GM12878 (cell line): ENCODE measurements around the gene LNX2. TPM values are rescaled to one million over a fixed set of nuclear protein-coding genes. Genes with fewer than 3 reads are reported as not detected.

Experiments
- ATAC-seq: fragments of 200-7000 bp; cut with Tn5 transposase; 3 replicates; pipeline ENCODE4 v1.9.1; 2020; ENCODE audit warnings: mild to moderate bottlenecking, moderate library complexity
- BruUV-seq: library from RNA; stranded (reverse); fragments of 400-500 nt; replicated peaks from 2 replicates; lab custom pipeline; 2021; lab: Mats Ljungman, UMichigan
- CTCF ChIA-PET: fragments of 300-600 bp; sonication (Branson Sonifier 250); formaldehyde crosslinking; extraction: SDS; loops from one replicate; lab custom pipeline; 2021; ENCODE audit warnings: inconsistent platforms; lab: Yijun Ruan, JAX
- POLR2A ChIA-PET: fragments of 350-600 bp; formaldehyde crosslinking; extraction: SDS; loops from one replicate; lab custom pipeline; 2021; ENCODE audit warnings: inconsistent platforms; lab: Charles Lee
- RAD21 ChIA-PET: fragments of 300-600 bp; sonication (Branson Sonifier 250); formaldehyde crosslinking; loops from one replicate; lab custom pipeline; 2023; ENCODE audit warnings: antibody characterized with exemption; ENCODE audit not compliant: unreplicated experiment; lab: Charles Lee
- SMC1A ChIA-PET: fragments of 300-600 bp; sonication (Branson Sonifier 250); formaldehyde crosslinking; loops from one replicate; lab custom pipeline; 2023; ENCODE audit not compliant: unreplicated experiment, uncharacterized antibody; lab: Charles Lee
- DNase-seq: peaks from one replicate; pipeline ENCODE4 v3.0.0-alpha.2; 2011; ENCODE audit warnings: low read depth, low spot score
- FAIRE-seq: peaks from 3 replicates; lab custom pipeline; 2011; peaks lifted over from hg19 to GRCh38; lab: Jason Lieb, UNC
- H2AFZ ChIP-seq: 2 replicates; pipeline ENCODE4 v1.6.0; 2011; ENCODE audit warnings: low read depth, low read length, control low read depth; ENCODE audit not compliant: control insufficient read depth
- H3K27ac ChIP-seq: 2 replicates; pipeline ENCODE4 v1.5.1; 2011; ENCODE audit warnings: control low read depth; ENCODE audit not compliant: control insufficient read depth, insufficient read depth
- H3K27me3 ChIP-seq, 2 experiments: replicated peaks in 1 of 2; 2 replicates each; pipeline versions ENCODE4 v1.6.0 to v1.6.1; 2011; ENCODE audit warnings: low read length in 1 of 2; ENCODE audit not compliant: control insufficient read depth in 2 of 2, insufficient read depth in 2 of 2
- H3K36me3 ChIP-seq, 2 experiments: 2 replicates each; pipeline ENCODE4 v1.5.1; 2011; ENCODE audit warnings: low read length in 1 of 2; ENCODE audit not compliant: control insufficient read depth in 2 of 2, insufficient read depth in 2 of 2
- H3K4me1 ChIP-seq: 2 replicates; pipeline ENCODE4 v1.6.1; 2011; ENCODE audit warnings: mild to moderate bottlenecking, low read length, moderate library complexity, mixed read lengths; ENCODE audit not compliant: control insufficient read depth, insufficient read depth
- H3K4me2 ChIP-seq: 2 replicates; pipeline ENCODE4 v1.6.0; 2011; ENCODE audit warnings: control low read depth; ENCODE audit not compliant: control insufficient read depth, insufficient read depth
- H3K4me3 ChIP-seq: fragments of 200-600 bp; sonication (generic); 2 replicates; pipeline ENCODE4 v1.5.1; 2016
- H3K79me2 ChIP-seq: 2 replicates; pipeline ENCODE4 v1.6.0; 2011; ENCODE audit warnings: low read length; ENCODE audit not compliant: control insufficient read depth, insufficient read depth
- H3K9ac ChIP-seq: 2 replicates; pipeline ENCODE4 v1.8.0; 2011; ENCODE audit warnings: low read length, control low read depth, mixed read lengths; ENCODE audit not compliant: control insufficient read depth, insufficient read depth
- H3K9me3 ChIP-seq: replicated peaks from 3 replicates; pipeline ENCODE4 v1.5.1; 2011; ENCODE audit warnings: mild to moderate bottlenecking, low read length; ENCODE audit not compliant: control insufficient read depth, insufficient read depth
- H4K20me1 ChIP-seq: 2 replicates; pipeline ENCODE4 v1.6.0; 2011; ENCODE audit not compliant: control insufficient read depth, insufficient read depth
- E2F8 ChIP-seq: fragments of 450-650 bp; IDR thresholded peaks from 2 replicates; pipeline ENCODE4 v1.6.1; 2018; ENCODE audit warnings: mild to moderate bottlenecking, low read depth, moderate library complexity; ENCODE audit not compliant: partially characterized antibody
- RAD51 ChIP-seq: fragments of 450-650 bp; IDR thresholded peaks from 2 replicates; pipeline ENCODE4 v1.6.1; 2016; ENCODE audit warnings: moderate library complexity, mild to moderate bottlenecking, inconsistent platforms
- SKIL ChIP-seq: fragments of 450-650 bp; IDR thresholded peaks from 2 replicates; pipeline ENCODE4 v1.6.1; 2017; ENCODE audit warnings: mild to moderate bottlenecking, low read depth, inconsistent platforms; ENCODE audit not compliant: poor library complexity, severe bottlenecking
- ZBTB4 ChIP-seq: fragments of 450-650 bp; formaldehyde crosslinking; IDR thresholded peaks from 2 replicates; pipeline ENCODE4 v1.4.0; 2022; ENCODE audit warnings: mild to moderate bottlenecking, moderate library complexity
- ZBTB40 ChIP-seq: fragments of 450-650 bp; IDR thresholded peaks from 2 replicates; pipeline ENCODE4 v1.6.1; 2016; ENCODE audit warnings: mild to moderate bottlenecking, moderate library complexity, borderline replicate concordance
- WGBS: methylation state at CpG from one replicate; pipeline ENCODE4 v1.1.6; 2016; ENCODE audit warnings: low lambda C conversion rate; ENCODE audit not compliant: insufficient replicate concordance, insufficient coverage; ENCODE audit errors: missing lambda C conversion rate; 5-methylcytosine and 5-hydroxymethylcytosine counted together
- in situ Hi-C: fragments of 300-500 bp; cut with MboI; formaldehyde crosslinking; loops from 9 replicates; pipeline ENCODE4 v1.14.3; 2018; ENCODE audit warnings: mixed read lengths
- intact Hi-C: fragments of 100-400 bp; cut with micrococcal nuclease; formaldehyde crosslinking; loops from one replicate; pipeline ENCODE4 v1.14.2; 2022; ENCODE audit not compliant: unreplicated experiment
- polyA plus RNA-seq, 11 experiments: library from polyadenylated mRNA; depleted of rRNA in 4 of 11; unstranded in 6 of 11; stranded (reverse) in 5 of 11; fragments of >200 nt; fragmentation: Nextera tagmentation in 4 of 11; fragmentation: Illumina TruSeq in 1 of 11; extraction: Ambion mirVana in 4 of 11; extraction: Trizol in 1 of 11; gene quantifications; 1 replicate in 1 of 11; 2 replicates in 10 of 11; pipeline versions ENCODE4 v1.2.1 to v1.2.3, GENCODE V29; 2011 to 2016; ENCODE audit warnings: inconsistent platforms in 2 of 11, missing spikeins in 2 of 11, low read depth in 1 of 11
- total RNA-seq, 4 experiments: library from RNA; depleted of rRNA in 3 of 4; stranded (reverse); fragments of >200 nt in 3 of 4; fragmentation: Illumina TruSeq in 1 of 4; extraction: Trizol in 1 of 4; gene quantifications; 2 replicates each; pipeline versions ENCODE4 v1.2.1 to v1.2.3, GENCODE V29; 2013 to 2021

The LNX2 gene
- total and polyA plus RNA-seq, 10 of the 15 experiments (the other 5 are each of a cell fraction or from before 2014, with no cell fraction given): 1.3 to 7.7 (median 4.4) TPM

GRCh38 chr13:27526516-27526915 lies 93.8 kb downstream of the LNX2 start (continued):
- TF ChIP-seq E2F8: no peak

DNA sequence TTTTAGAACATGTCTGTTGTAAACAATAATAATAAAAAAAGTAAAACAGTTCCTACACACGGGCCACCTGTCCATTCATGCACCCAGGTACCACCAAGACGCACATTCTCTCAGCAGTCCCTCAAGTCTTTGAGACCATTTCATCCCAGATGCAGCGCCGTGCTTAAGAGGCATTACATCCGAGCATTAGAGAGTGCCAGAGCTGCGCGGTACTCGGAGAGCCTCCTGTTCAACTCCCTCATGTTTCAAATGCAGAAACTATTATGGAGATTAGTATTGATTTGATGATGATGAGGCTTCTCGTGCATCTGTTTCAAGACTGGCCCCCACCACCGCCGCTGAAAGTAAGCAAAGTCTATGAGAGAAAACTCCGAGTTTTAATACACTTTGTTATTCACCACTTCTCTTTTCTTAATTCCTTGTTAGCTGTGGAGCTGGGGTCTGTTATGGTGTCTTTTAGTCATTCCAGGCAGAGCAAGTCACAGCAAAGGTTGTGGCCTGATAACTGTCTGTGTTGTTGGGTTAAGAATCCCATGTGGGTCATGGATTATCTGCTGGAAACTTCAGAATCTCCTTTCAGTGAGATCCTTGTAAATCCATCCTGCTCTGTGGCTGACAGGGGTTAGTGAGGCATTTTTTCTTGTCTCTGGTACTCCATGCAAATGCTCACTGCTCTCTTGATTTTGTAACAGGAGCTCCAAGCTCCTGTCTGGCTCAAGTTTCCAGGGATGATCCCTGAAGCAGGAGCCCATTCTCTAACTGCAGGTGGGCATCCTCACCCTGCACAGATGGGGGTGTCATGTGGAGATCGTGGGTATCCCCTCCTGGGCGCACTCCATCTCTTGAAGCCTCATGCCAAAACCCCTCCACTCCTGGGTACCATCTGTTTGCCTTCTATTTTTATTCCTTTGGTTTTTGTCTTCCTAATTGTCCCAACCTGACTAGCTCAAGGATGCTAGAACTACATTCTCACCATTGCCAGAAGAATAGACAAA lies 95.1 kb downstream of the LNX2 start:
- ChIA-PET CTCF (interaction anchor here (1.4 kb wide), 1 partner anchor 305 kb away, joined by 4 read pairs; no protein-coding TSS in a partner anchor), SMC1A (interaction anchor here (0.9 to 1.3 kb wide), 2 partner anchors 10 to 305 kb away, joined by 3 to 4 read pairs; no protein-coding TSS in a partner anchor), POLR2A (no interaction called here), RAD21 (interaction anchor here (0.8 kb wide), 1 partner anchor 301 kb away, joined by 3 read pairs; no protein-coding TSS in a partner anchor)
- in situ Hi-C loops: no loop called here
- ATAC-seq (no peak), DNase-seq (no peak), FAIRE-seq (no peak)
- Histone ChIP-seq H3K4me3 (no peak overlapping the region), H3K79me2 (no peaks in the 10 kb centered on the region), H4K20me1 (no peaks in the 10 kb centered on the region), H3K27me3 (no peaks in the 10 kb centered on the region), H3K4me2 (no peak overlapping the region), H3K9me3 (no peaks in the 10 kb centered on the region; the same call in 2 of the 3 replicates), H2AFZ (no peak overlapping the region), H3K9ac (no peak overlapping the region), H3K4me1 (no peaks in the 10 kb centered on the region), H3K36me3 (no peaks in the 10 kb centered on the region), H3K27ac (no peak overlapping the region)
- 62% methylated on average over 14 of the region's 14 CpGs for WGBS
- BruUV-seq: no TSS peak
- intact Hi-C loops: no loop called here
- TF ChIP-seq ZBTB40 (no peak), RAD51 (no peak), SKIL (no peak), ZBTB4 (no peak)
